Measurements from ENCODE around the gene MREG.

DNA sequence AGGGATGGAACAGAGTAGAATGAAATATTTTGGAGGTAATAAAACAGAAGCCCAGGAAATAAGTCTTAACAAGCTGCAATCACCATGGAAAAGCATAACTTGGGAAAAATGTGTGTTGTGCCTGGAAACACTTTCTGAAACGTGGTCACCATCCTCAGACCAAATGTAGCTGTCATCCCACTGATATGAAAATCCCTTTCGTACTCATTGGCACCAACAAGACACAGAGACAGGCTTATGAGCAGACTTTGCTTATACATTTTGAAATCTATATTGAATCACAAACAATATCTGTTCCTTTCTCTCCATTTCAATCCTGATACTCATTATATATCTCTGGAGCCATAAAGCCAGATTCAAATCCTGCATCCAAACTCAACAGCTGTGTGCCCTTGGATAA is 28.7 kb downstream of the MREG start:
- TF ChIP-seq POLR2A (IDR thresholded peaks at IDR 0.05; ENCODE audit: extremely low read depth, insufficient read length), result no peak
- no peak for TF ChIP-seq CTCF (IDR thresholded peaks at IDR 0.05; ENCODE audit: low read depth, low read length)

All from NB4 (cell line).